GM18858 (cell line): Measurements from ENCODE around the gene CADM1.

Source experiments
- ATAC-seq: cut with Tn5 transposase; IDR thresholded peaks from one replicate; pipeline ENCODE4 v1.9.1; 2021; ENCODE audit not compliant: unreplicated experiment

The CADM1 gene

GRCh38 chr11:115219376-115219775, 284.8 kb downstream of the CADM1 start:
- ATAC-seq: no peak

- no peak for ATAC-seq
Measured at GRCh38 chr11:115217726-115218311, 286.4 kb downstream of the CADM1 start.

GRCh38 chr11:115215694-115216617, 288.3 kb downstream of the CADM1 start:
- no peak for ATAC-seq

- no peak for ATAC-seq
Measured at GRCh38 chr11:115214644-115215234, 289.5 kb downstream of the CADM1 start.

GRCh38 chr11:115213007-115213406, 291.2 kb downstream of the CADM1 start:
- no peak for ATAC-seq

GRCh38 chr11:115208808-115209259, 295.4 kb downstream of the CADM1 start:
- ATAC-seq: no peak

- no peak for ATAC-seq
Measured at GRCh38 chr11:115207916-115208315, 296.3 kb downstream of the CADM1 start.

GRCh38 chr11:115207166-115207591, 297.0 kb downstream of the CADM1 start:
- no peak for ATAC-seq

GRCh38 chr11:115206365-115207022, 297.7 kb downstream of the CADM1 start:
- no peak for ATAC-seq

GRCh38 chr11:115202900-115203552, 301.2 kb downstream of the CADM1 start:
- ATAC-seq: no peak

- no peak for ATAC-seq
Measured at GRCh38 chr11:115202074-115202473, 302.1 kb downstream of the CADM1 start.

- no peak for ATAC-seq
Measured at GRCh38 chr11:115201111-115201792, 303.0 kb downstream of the CADM1 start.

- ATAC-seq: no peak
Measured at GRCh38 chr11:115199481-115200069, 304.6 kb downstream of the CADM1 start.

GRCh38 chr11:115198321-115198741, 305.9 kb downstream of the CADM1 start:
- ATAC-seq: no peak

- no peak for ATAC-seq
Measured at GRCh38 chr11:115197433-115197832, 306.8 kb downstream of the CADM1 start.

GRCh38 chr11:115197031-115197430, 307.2 kb downstream of the CADM1 start:
- no peak for ATAC-seq

GRCh38 chr11:115194802-115195110, 309.5 kb downstream of the CADM1 start:
- ATAC-seq: peak; percentile 15

- peak; percentile 69 for ATAC-seq
Measured at GRCh38 chr11:115193914-115194801, 310.1 kb downstream of the CADM1 start.

- ATAC-seq: no peak
Measured at GRCh38 chr11:115191761-115192160, 312.5 kb downstream of the CADM1 start.
